ENCODE measurements around the gene SELENOO.

- TF ChIP-seq CTCF (IDR thresholded peaks at IDR 0.05): no peak
- TF ChIP-seq POLR2AphosphoS5 (IDR thresholded peaks at IDR 0.05; ENCODE audit: low read depth, low read length): no peak
Measured at GRCh38 chr22:50207383-50208140, 6.8 kb downstream of the SELENOO start.
